Measurements from ENCODE around the gene SPA17.

DNA sequence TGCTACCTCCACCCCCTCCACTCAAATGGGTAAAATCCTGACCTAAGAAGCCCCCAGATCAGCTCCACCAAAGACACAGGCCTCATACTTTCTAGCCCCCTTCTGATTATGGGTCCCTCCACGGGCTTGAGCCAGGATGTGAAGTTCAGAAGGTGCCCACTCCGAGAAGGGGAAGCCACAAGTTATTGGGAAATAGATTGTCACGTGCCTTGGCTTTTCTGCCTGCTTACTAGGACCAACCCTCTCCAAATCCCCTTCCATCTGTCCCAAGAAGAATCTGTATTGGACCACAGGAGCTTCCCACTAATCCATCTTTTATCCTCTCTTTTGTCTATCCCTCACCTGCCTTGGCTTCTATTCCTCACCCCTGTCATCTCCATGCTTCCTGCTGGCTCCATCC is 63.0 kb downstream of the SPA17 start:
- TF ChIP-seq, protein P1, sequence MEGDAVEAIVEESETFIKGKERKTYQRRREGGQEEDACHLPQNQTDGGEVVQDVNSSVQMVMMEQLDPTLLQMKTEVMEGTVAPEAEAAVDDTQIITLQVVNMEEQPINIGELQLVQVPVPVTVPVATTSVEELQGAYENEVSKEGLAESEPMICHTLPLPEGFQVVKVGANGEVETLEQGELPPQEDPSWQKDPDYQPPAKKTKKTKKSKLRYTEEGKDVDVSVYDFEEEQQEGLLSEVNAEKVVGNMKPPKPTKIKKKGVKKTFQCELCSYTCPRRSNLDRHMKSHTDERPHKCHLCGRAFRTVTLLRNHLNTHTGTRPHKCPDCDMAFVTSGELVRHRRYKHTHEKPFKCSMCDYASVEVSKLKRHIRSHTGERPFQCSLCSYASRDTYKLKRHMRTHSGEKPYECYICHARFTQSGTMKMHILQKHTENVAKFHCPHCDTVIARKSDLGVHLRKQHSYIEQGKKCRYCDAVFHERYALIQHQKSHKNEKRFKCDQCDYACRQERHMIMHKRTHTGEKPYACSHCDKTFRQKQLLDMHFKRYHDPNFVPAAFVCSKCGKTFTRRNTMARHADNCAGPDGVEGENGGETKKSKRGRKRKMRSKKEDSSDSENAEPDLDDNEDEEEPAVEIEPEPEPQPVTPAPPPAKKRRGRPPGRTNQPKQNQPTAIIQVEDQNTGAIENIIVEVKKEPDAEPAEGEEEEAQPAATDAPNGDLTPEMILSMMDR (conservative IDR thresholded peaks at IDR 0.05; ENCODE audit: low read depth, low read length): no peak
- TF ChIP-seq EZH2 (IDR thresholded peaks at IDR 0.05; ENCODE audit: low read length, unreplicated experiment) (no peak), EZH2phosphoT487 (IDR thresholded peaks at IDR 0.05; ENCODE audit: borderline replicate concordance, low read length) (no peak)

Data from PC-3 (cell line).